SJSA1 (cell line): ENCODE results near the gene SCN2B. TPM values are rescaled to one million over a fixed set of nuclear protein-coding genes. Genes with fewer than 3 reads are reported as not detected.

ENCODE experiments used
- DNase-seq, 2 experiments: peaks; one replicate each; pipeline ENCODE4 v3.0.0-alpha.2; 2015 to 2020; ENCODE audit warnings: low spot score in 2 of 2, low read depth in 1 of 2
- H3K27ac ChIP-seq: fragments of 250-450 bp; sonication (Bioruptor Pico); 2 replicates; pipeline ENCODE4 v1.5.1; 2020; ENCODE audit warnings: mild to moderate bottlenecking, moderate library complexity
- H3K27me3 ChIP-seq: fragments of 250-450 bp; sonication (Bioruptor Pico); replicated peaks from 2 replicates; pipeline ENCODE4 v1.5.1; 2020; ENCODE audit warnings: mild to moderate bottlenecking, moderate library complexity
- H3K36me3 ChIP-seq: fragments of 250-450 bp; sonication (Bioruptor Pico); 2 replicates; pipeline ENCODE4 v1.5.1; 2020; ENCODE audit warnings: mild to moderate bottlenecking
- H3K4me1 ChIP-seq: fragments of 250-450 bp; sonication (Bioruptor Pico); replicated peaks from 2 replicates; pipeline ENCODE4 v1.6.1; 2021; ENCODE audit warnings: mild to moderate bottlenecking
- H3K4me3 ChIP-seq: fragments of 250-450 bp; sonication (Bioruptor Pico); 2 replicates; pipeline ENCODE4 v1.5.1; 2020; ENCODE audit warnings: mild to moderate bottlenecking
- H3K9me3 ChIP-seq: fragments of 250-450 bp; sonication (Bioruptor Pico); replicated peaks from 2 replicates; pipeline ENCODE4 v1.5.1; 2020; ENCODE audit warnings: mild to moderate bottlenecking
- total RNA-seq: library from RNA; depleted of rRNA; stranded (reverse); fragments of >200 nt; shearing (Covaris generic); gene quantifications from 2 replicates; pipeline ENCODE4 v1.2.3, GENCODE V29; 2014

SCN2B gene
- total RNA-seq, 1 experiment from 2014 or later: not detected

DNA sequence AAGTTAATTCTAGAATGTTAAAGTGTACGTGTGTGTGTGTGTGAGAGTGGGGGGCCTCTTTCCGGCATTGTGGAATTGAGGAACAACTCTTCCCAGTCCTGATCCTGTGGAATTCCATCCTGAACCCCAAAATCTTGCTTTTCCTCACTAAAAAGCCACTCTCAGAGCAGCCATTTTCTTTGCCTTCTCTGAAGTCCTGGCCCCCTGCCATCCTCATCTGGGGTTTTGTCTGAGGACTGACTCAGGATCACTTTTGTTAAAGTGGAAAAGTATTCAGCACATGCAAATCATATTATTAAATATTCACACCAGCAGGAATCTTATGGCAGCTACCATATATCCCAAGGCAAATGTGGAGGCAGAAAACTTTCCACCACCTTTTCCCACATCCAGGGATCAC lies 27.6 kb downstream of the SCN2B start:
- H3K27ac ChIP-seq: no peak overlapping the region
- peaks cover 20% of the 10 kb centered on the region for H3K27me3 ChIP-seq
- no peaks in the 10 kb centered on the region for H3K36me3 ChIP-seq
- no peak overlapping the region for H3K4me3 ChIP-seq
- no peak for DNase-seq
- peaks cover 3% of the 10 kb centered on the region; the same call in 1 of the 2 replicates for H3K4me1 ChIP-seq
- no peaks in the 10 kb centered on the region for H3K9me3 ChIP-seq

DNA sequence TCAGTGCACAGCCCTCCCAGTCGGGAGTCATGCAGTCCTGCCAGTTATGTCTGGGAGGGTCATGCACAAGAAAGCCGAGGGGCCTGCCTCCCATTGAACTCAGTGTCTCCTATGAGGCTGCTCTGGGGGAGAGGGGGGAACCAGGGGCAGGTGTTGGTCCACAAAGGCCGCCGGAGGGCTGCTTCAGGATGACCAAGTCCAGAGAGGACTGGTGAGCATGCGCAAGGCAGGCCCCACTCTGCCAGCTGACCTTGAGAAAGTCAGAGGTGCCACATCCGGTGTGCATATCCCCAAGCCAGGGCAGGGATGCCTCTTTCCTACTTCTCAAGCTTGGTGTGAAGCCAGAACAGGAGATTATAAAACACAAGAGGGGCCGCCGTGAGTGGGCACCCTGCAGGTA lies 28.2 kb downstream of the SCN2B start:
- DNase-seq: no peak

DNA sequence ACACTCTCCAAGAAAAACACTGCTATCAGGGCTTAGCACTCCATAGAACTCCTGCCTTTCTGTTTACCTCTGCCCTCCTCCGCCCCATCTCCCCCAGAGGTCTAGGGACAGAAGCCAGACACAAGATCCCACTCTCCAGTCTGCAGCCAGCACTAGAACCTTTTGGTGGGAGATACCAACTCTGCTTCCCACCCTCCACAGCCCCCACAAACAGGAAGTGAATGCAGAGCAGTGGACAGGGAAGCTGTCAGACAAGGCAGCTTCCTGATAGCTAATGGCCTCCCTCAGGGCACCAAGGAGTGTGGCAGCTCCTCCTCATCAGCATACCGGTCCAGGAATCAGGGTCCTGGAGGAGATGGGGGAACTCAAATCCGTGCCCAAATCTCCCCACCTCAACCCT lies 28.9 kb downstream of the SCN2B start:
- no peak for DNase-seq
- H3K9me3 ChIP-seq: no peaks in the 10 kb centered on the region
- no peak overlapping the region for H3K27ac ChIP-seq
- H3K36me3 ChIP-seq: no peaks in the 10 kb centered on the region
- H3K27me3 ChIP-seq: peaks cover 13% of the 10 kb centered on the region
- H3K4me1 ChIP-seq: peaks cover 3% of the 10 kb centered on the region; the same call in 1 of the 2 replicates
- H3K4me3 ChIP-seq: no peak overlapping the region

More for the DNA sequence above, 28.2 kb downstream of the SCN2B start:
- H3K36me3 ChIP-seq: no peaks in the 10 kb centered on the region
- H3K4me1 ChIP-seq: peaks cover 3% of the 10 kb centered on the region; the same call in 1 of the 2 replicates
- peaks cover 20% of the 10 kb centered on the region for H3K27me3 ChIP-seq
- H3K9me3 ChIP-seq: no peaks in the 10 kb centered on the region
- no peak overlapping the region for H3K4me3 ChIP-seq
- H3K27ac ChIP-seq: no peak overlapping the region

DNA sequence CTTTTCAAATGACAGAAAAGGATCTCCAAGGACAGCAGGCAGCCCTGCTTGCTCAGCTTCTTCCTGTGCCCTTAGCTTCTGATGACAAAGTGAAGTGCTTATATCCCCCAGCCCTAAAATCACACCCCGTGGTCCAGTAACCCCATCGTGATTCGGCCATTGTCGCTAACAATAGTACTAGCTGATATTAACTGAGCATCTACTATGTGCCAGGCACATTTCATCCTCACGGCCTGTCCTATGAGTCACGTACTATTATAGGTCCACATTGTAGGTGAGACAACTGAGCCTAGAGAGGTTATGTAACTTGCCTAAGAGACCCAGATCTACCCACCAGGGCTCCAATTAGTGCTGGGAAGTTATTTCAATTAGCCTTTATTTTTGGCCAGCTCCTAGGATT lies 29.9 kb downstream of the SCN2B start:
- no peaks in the 10 kb centered on the region for H3K9me3 ChIP-seq
- no peak for DNase-seq
- H3K27me3 ChIP-seq: peaks cover 10% of the 10 kb centered on the region; the same call in 1 of the 2 replicates
- H3K4me1 ChIP-seq: peaks cover 3% of the 10 kb centered on the region; the same call in 1 of the 2 replicates
- H3K27ac ChIP-seq: no peak overlapping the region
- H3K36me3 ChIP-seq: no peaks in the 10 kb centered on the region
- no peak overlapping the region for H3K4me3 ChIP-seq

DNA sequence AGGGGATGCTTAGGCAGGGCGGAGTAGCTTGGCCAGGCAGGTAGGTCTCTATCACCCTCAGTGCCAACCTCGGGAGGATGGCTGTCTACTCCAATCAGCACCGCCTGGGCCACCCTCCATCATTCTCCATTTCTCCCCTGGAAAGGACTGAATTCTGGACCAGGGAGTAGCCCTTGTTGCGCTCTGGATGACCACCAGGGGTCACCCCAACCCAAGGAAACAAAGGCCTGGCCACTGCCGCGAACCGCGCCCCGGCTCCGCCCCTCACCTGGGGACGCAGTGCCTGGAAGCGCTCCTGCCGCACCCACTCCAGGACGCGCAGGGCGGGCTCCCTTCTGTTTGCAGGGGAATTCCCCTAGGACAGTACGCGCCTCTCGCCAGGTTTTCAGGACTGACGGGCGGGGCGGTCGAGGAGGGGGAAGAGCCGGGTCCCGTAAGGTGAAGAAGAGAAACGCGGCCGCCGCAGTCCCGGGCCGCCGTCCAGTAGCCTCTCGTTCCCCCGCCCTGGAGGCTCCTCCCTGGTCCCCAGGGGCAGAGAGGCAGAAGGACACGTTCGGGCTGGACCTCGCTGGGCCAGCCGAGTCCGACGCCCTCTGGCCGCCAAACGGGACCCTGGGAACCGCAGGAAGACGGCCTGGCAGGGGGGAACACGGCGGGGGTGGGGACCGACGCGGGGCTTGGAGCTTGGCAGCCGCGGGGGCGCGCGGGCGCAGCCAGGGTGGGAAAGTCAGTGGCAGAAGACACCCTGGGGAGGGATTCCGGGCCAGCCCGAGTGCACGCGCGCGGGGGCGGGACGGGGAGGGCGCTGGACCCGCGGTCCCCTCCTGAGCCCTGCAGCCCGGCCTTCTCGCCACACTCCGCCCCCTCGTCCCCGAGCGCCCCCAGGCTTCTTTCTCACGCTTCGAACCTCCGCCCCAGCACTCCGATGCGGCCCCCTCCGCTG lies 30.9 kb downstream of the SCN2B start:
- 0 out of 2 replicates have a peak, but pooled peaks cover 9% of the 10 kb centered on the region for H3K27me3 ChIP-seq
- H3K27ac ChIP-seq: no peak overlapping the region
- H3K4me3 ChIP-seq: peak overlapping the region; percentile 34
- peaks cover 3% of the 10 kb centered on the region; the same call in 1 of the 2 replicates for H3K4me1 ChIP-seq
- DNase-seq: peak; percentile 36 to 57
- no peaks in the 10 kb centered on the region for H3K36me3 ChIP-seq
- H3K9me3 ChIP-seq: no peaks in the 10 kb centered on the region

DNA sequence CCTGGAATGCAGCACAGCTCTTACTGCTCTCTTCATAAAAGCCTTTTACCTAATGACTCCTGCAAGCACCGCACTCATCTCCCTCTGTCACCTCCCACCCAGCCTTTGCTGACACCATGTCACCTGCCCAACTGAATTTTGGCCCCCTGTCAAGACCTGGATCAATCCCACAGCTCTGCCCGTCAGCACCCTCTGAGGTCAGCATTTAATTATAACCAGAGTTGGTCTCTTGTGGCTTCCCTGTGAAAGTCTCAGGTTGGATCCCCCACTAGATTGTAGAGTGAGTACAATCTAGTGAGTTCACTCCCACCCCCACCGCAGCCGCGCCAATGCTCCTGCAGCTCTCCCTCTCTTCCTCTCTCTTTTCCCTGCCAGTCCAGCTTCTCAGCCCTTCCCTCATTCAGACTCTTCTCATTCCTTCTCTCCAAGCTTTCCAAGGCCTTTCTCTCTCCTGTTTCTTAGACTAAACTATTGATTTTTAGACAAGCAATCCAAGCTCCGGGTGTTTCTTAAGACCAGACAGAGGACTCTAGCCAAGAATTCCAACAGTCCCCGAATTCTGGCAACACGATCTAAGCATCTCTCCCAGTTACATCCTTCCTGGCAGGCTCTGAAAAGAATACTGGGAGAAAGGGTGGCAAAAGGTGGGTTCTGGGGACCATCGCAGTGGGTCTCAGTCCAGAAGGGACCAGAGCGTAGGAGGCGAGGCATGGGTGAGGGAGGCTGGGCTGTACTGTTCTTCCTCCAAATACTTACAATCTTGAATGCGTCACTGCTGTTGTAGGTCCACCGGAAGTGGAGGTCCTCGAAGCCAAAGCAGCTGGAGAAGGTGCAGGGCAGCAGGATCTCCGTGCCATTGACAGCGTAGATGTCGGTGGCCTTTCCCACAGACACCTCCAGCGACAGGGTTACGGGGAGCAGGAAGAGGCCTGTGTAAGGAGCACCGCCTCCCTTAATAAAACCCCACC lies 31.9 kb downstream of the SCN2B start:
- Histone ChIP-seq H3K9me3 (no peaks in the 10 kb centered on the region), H3K27ac (no peak overlapping the region), H3K36me3 (no peaks in the 10 kb centered on the region), H3K4me3 (no peak overlapping the region), H3K27me3 (0 out of 2 replicates have a peak, but pooled peaks cover 9% of the 10 kb centered on the region), H3K4me1 (peaks cover 3% of the 10 kb centered on the region; the same call in 1 of the 2 replicates)
- no peak for DNase-seq

DNA sequence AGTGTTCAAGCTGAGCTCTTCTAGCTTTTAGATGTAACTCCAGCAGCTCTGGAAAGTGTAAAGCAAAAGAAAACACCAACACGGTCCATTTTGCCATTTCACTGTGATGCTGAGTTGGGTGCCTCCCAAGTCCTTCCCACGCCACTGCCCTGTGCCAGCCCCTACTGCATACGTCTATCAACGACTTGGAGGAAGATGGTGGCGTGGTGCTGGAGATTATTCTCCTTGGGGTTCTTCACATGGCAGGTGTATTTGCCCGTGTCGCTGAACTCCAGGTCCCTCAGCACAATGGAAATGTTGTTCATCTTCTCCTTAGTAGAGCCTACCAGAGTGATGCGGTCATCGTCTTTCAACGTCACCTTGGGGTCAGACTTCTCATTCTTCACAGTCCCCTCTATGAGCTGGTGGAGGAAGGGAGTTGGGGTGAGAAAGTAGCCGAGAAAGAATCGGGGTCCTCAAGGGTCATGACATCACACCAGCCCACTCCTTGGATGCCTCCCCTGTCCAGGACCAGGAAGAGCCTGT lies 32.7 kb downstream of the SCN2B start:
- Histone ChIP-seq H3K4me1 (peaks cover 3% of the 10 kb centered on the region; the same call in 1 of the 2 replicates), H3K36me3 (no peaks in the 10 kb centered on the region), H3K4me3 (no peak overlapping the region), H3K9me3 (no peaks in the 10 kb centered on the region), H3K27ac (no peak overlapping the region), H3K27me3 (0 out of 2 replicates have a peak, but pooled peaks cover 9% of the 10 kb centered on the region)
- no peak for DNase-seq

DNA sequence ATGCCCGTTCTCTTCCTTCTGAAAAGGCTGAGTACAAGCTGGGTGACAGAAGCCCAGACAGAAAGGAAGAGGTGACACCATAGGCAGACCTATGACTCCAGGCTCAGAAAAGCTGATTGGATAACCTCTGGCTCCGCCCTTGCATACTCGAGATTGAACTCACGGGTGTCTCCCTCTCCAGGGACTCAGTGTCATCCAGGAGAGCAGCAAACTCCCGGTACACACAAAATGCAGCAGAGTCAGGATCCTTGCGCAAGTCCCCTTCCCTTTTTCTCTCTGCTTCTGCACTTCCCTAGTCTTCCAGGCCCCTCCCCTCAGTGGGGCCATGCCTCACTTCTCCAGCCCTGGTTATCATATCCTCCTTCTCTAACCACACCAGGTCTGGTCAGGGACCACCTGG lies 33.6 kb downstream of the SCN2B start:
- Histone ChIP-seq H3K9me3 (no peaks in the 10 kb centered on the region), H3K36me3 (no peaks in the 10 kb centered on the region), H3K4me1 (peaks cover 3% of the 10 kb centered on the region; the same call in 1 of the 2 replicates), H3K27ac (no peak overlapping the region), H3K27me3 (0 out of 2 replicates have a peak, but pooled peaks cover 9% of the 10 kb centered on the region), H3K4me3 (no peak overlapping the region)
- DNase-seq: no peak

DNA sequence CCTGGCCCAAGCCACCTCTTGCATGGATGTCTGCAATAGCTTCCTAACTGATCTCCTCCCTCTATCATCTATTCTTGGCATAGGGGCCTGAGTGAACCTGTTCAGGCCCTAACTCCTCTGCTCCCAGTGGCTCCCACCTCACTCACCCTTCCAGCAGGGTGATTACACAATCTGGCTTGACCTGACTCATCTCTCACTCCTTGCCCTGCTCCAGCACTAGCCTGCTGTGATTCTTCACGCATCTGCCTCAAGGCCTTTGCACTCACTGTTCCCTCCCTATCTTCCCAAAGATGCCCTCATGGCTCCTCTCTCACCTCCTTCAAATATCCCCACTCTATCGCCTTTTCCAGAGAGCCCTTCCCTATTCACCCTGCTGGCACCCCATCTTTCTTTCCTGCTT lies 34.4 kb downstream of the SCN2B start:
- 0 out of 2 replicates have a peak, but pooled peaks cover 9% of the 10 kb centered on the region for H3K27me3 ChIP-seq
- no peak for DNase-seq
- no peaks in the 10 kb centered on the region for H3K9me3 ChIP-seq
- no peak overlapping the region for H3K4me3 ChIP-seq
- no peaks in the 10 kb centered on the region for H3K36me3 ChIP-seq
- no peak overlapping the region for H3K27ac ChIP-seq
- H3K4me1 ChIP-seq: peaks cover 3% of the 10 kb centered on the region; the same call in 1 of the 2 replicates

DNA sequence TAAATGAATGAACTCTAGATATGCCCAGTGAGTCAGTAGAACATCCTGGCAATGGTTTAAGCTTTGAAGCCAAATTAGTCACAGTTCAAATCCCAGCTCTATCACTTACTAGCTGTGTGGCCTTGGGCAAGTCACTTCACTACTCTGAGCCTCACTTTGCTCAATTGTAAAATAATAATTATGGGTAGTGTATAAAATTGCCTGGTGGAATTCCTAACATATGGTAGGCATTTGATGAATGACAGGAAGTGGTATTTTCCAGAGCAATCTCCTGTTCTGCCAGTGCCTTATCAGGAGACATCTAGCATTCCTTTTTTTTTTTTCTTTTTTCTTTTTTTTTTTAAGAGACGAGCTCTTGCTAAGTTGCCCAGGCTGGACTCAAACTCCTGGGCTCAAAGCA lies 36.9 kb downstream of the SCN2B start:
- no peak for DNase-seq
- Histone ChIP-seq H3K27me3 (0 out of 2 replicates have a peak, but pooled peaks cover 4% of the 10 kb centered on the region), H3K4me1 (no peaks in the 10 kb centered on the region), H3K9me3 (no peaks in the 10 kb centered on the region), H3K36me3 (no peaks in the 10 kb centered on the region), H3K4me3 (no peak overlapping the region), H3K27ac (no peak overlapping the region)

DNA sequence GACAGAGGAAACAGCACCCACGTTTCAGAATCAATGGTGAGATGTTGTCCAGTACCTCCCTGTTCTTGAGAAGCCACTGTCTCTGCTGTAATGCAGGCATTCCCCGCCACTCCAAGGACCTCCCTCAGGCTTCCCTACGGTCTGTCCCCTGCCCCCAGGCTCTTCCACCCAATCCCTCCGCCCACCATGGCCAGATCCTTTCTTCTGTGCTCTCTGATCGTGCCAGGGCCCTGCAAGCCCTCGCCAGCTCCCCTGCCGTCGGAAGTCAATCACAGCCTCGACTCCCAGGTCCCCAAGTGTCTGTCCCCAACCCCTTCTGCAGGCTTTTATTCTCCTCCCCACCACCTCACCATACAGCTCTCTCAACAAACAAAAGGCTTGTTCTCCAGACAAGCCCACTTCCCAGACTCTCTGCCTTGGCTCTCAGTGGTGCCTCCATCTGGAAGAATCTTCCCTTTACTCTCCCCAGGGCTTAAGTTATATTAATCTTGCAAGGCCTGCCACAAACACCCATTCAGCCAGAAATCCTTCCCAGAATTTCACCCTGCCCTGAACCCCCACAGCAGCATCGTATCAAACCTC lies 37.5 kb downstream of the SCN2B start:
- no peaks in the 10 kb centered on the region for H3K36me3 ChIP-seq
- DNase-seq: no peak
- no peak overlapping the region for H3K27ac ChIP-seq
- H3K27me3 ChIP-seq: no peaks in the 10 kb centered on the region
- H3K9me3 ChIP-seq: no peaks in the 10 kb centered on the region
- H3K4me3 ChIP-seq: no peak overlapping the region
- no peaks in the 10 kb centered on the region for H3K4me1 ChIP-seq

DNA sequence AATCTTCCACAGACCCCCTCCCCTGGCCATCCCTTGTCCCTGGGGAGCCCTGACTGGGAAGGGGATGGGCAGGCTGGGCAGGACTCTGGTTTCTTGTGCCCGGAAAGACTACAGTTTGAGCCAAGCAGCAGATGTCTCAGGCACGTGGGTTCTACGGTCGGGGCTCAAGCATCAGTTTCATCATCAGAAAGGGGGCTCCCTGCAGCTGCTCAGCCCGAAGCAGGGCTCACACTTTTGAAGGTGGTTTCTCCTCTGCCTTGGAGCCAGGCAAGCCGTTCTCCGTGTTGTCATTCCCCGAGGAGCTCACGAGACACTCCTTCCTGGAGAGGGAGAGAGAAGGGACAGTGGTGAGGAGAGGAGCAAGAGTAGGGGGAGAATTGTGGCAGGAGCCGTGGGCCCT lies 39.6 kb downstream of the SCN2B start:
- Histone ChIP-seq H3K4me3 (no peak overlapping the region), H3K27me3 (no peaks in the 10 kb centered on the region), H3K4me1 (no peaks in the 10 kb centered on the region), H3K27ac (no peak overlapping the region), H3K9me3 (no peaks in the 10 kb centered on the region), H3K36me3 (no peaks in the 10 kb centered on the region)
- no peak for DNase-seq

DNA sequence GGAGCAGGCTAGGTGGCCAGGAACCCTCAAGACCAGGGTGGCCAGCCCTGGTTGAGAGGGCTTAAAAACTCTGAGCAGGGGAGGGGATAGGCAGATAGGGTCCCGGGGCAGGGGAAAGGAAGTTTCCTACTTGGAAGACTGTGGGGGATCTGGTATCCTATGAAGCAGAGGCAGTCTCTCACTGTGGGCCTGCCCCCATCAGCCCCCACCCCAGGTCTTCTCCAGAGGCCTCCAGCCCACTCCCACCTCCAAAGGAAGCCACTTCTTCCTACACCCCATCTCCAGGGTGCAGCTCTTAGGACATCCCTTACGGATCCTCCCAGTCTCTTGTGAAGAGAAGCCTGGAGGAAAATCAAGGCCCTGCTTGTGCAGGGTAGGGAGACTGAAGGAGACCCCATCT lies 40.1 kb downstream of the SCN2B start:
- H3K27ac ChIP-seq: no peak overlapping the region
- H3K9me3 ChIP-seq: no peaks in the 10 kb centered on the region
- H3K4me1 ChIP-seq: no peaks in the 10 kb centered on the region
- H3K27me3 ChIP-seq: no peaks in the 10 kb centered on the region
- DNase-seq: no peak
- no peak overlapping the region for H3K4me3 ChIP-seq
- no peaks in the 10 kb centered on the region for H3K36me3 ChIP-seq
